ENCODE data around the gene IQCN. TPM values are rescaled to one million over a fixed set of nuclear protein-coding genes. Genes with fewer than 3 reads are reported as not detected.

IQCN gene
- total and polyA plus RNA-seq, 2 of the 4 experiments (the other 2 are of a cell fraction): 0.18 to 0.67 TPM

DNA sequence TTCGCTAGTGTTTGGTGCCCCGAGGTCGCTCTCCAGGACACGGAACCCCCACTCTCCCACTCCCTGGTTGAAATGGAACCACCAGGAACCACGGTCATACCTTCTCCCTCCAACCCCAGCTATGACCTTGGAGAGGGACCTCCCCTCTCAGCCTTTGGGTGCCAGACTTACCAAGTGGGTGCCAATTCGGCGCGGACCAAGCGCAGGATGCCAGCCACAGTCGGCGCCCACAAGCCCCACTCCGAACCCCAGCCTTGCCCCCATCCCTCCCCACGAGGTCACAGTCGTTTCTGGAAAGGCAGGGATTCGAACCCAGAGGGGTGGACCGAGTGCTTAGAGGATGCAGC, 48.9 kb downstream of the IQCN start:
- ChIA-PET CTCF (no interaction called here), POLR2A (ENCODE audit: unreplicated experiment) (no interaction called here)
- Histone ChIP-seq H3K27me3 (ENCODE audit: control insufficient read depth, insufficient read depth, low read length) (peaks cover 6% of the 10 kb centered on the region; the same call in 1 of the 2 replicates), H3K56ac (ENCODE audit: extremely low read depth, insufficient read depth, low read length) (no peak overlapping the region), H4K5ac (ENCODE audit: low read depth, low read length) (no peak overlapping the region; the same call in 1 of the 2 replicates), H2BK5ac (ENCODE audit: low read depth, low read length, poor library complexity, severe bottlenecking) (no peak overlapping the region), H3K4me1 (ENCODE audit: control insufficient read depth, insufficient read depth, low read length) (peaks cover 7% of the 10 kb centered on the region), H2BK20ac (ENCODE audit: low read depth, low read length) (no peak overlapping the region), H3K36me3 (ENCODE audit: control insufficient read depth, insufficient read depth, low read length) (no peaks in the 10 kb centered on the region), H3K9me3 (ENCODE audit: control insufficient read depth, insufficient read depth, low read length) (no peaks in the 10 kb centered on the region), H4K91ac (ENCODE audit: insufficient read depth, low read depth, low read length) (no peak overlapping the region), H3K14ac (replicated peaks; ENCODE audit: low read depth, low read length) (no peak overlapping the region), H3K27ac (ENCODE audit: insufficient read depth, low read length) (no peak overlapping the region), H3K79me1 (ENCODE audit: low read depth in 1 of 2, low read length in 2 of 2) (no peaks in the 10 kb centered on the region), H3K18ac (ENCODE audit: low read depth, low read length) (no peak overlapping the region), H3K4me3 (ENCODE audit: insufficient read depth, low read depth, low read length) (no peak overlapping the region), H2AFZ (replicated peaks; ENCODE audit: low read length, poor library complexity) (peak overlapping the region; percentile 96), H2AK9ac (replicated peaks; ENCODE audit: low read depth, low read length, poor library complexity) (peak overlapping the region; percentile 7), H3K4me2 (ENCODE audit: low read depth, low read length) (no peak overlapping the region), H4K8ac (ENCODE audit: low read depth in 2 of 2, low read length in 2 of 2) (no peak overlapping the region; a peak in 1 of 4 replicates), H3K9me1 (ENCODE audit: insufficient read depth, low read length) (peaks cover 2% of the 10 kb centered on the region; the same call in 1 of the 2 replicates), H4K20me1 (ENCODE audit: insufficient read depth, low read length) (no peaks in the 10 kb centered on the region), H3K9ac (ENCODE audit: low read depth, low read length) (no peak overlapping the region), H2AK5ac (ENCODE audit: low read depth, low read length) (peak overlapping the region; percentile 20; the same call in 1 of the 2 replicates), H3K4ac (ENCODE audit: low read depth, low read length) (no peak overlapping the region), H3K23ac (ENCODE audit: low read depth, low read length) (no peak overlapping the region), H2BK15ac (ENCODE audit: low read depth, low read length) (no peak overlapping the region), H2BK120ac (ENCODE audit: low read depth, low read length) (no peak overlapping the region)
- in situ Hi-C loops (cut with MboI; ENCODE audit: low sequenced_read_pairs): no loop called here
- intact Hi-C loops (cut with micrococcal nuclease): no loop called here
- no TSS peak for BruUV-seq (replicated peaks)
- ATAC-seq (ENCODE audit: low read depth): no peak
- dilution Hi-C loops (cut with HindIII; ENCODE audit: low sequenced_read_pairs, unreplicated experiment): no loop called here
- 24% methylated on average over 5 of the region's 16 CpGs; no CpG with 5 or more reads in 1 of the 2 experiments for WGBS, 2 experiments (ENCODE audit: extremely low coverage in 2 of 2, insufficient read length in 1 of 2)
- no peak for DNase-seq
- TF ChIP-seq NFE2L2 (IDR thresholded peaks at IDR 0.05; ENCODE audit: low read depth, low read length) (no peak), RAD21 (IDR thresholded peaks at IDR 0.05; ENCODE audit: low read length) (no peak), CEBPB (IDR thresholded peaks at IDR 0.05; ENCODE audit: low read depth, low read length) (no peak)

All from IMR-90 (cell line).